Neuronal stem cell (in vitro differentiated cells): ENCODE data around the gene ADCY1.

Source experiments
- DNase-seq: peaks from one replicate; pipeline ENCODE4 v3.0.0-alpha.2; 2013; ENCODE audit warnings: low spot score
- H2AFZ ChIP-seq: one replicate; pipeline ENCODE4 v1.6.1; 2013; ENCODE audit warnings: mild to moderate bottlenecking, low read length, inconsistent platforms
- H2AK5ac ChIP-seq: 2 replicates; pipeline ENCODE4 v1.6.1; 2013; ENCODE audit warnings: low read depth, mild to moderate bottlenecking, inconsistent platforms, low read length, moderate library complexity, mixed read lengths
- H2BK120ac ChIP-seq: 2 replicates; pipeline ENCODE4 v1.6.1; 2013; ENCODE audit warnings: low read depth, mild to moderate bottlenecking, inconsistent platforms, low read length, moderate library complexity, mixed read lengths
- H2BK12ac ChIP-seq: one replicate; pipeline ENCODE4 v1.6.1; 2013; ENCODE audit warnings: low read length, inconsistent platforms
- H2BK15ac ChIP-seq: 2 replicates; pipeline ENCODE4 v1.6.1; 2013; ENCODE audit warnings: mild to moderate bottlenecking, low read length, inconsistent platforms, mixed read lengths
- H2BK5ac ChIP-seq: one replicate; pipeline ENCODE4 v1.6.1; 2013; ENCODE audit warnings: inconsistent platforms, mild to moderate bottlenecking, low read length, moderate library complexity
- H3K14ac ChIP-seq: one replicate; pipeline ENCODE4 v1.6.1; 2013; ENCODE audit warnings: low read length, inconsistent platforms
- H3K18ac ChIP-seq: 2 replicates; pipeline ENCODE4 v1.6.1; 2013; ENCODE audit warnings: low read length, inconsistent platforms
- H3K23ac ChIP-seq: 2 replicates; pipeline ENCODE4 v1.6.1; 2013; ENCODE audit warnings: low read depth, mild to moderate bottlenecking, mixed read lengths, low read length, inconsistent platforms; ENCODE audit not compliant: poor library complexity
- H3K27ac ChIP-seq: replicated peaks from 3 replicates; pipeline ENCODE4 v1.5.1; 2013; ENCODE audit warnings: low read length, inconsistent platforms
- H3K27me3 ChIP-seq, 3 experiments: 2 replicates each; pipeline ENCODE4 v1.6.1; 2013; ENCODE audit warnings: low read length in 3 of 3, mild to moderate bottlenecking in 2 of 3, inconsistent platforms in 1 of 3, low read depth in 1 of 3, mixed read lengths in 1 of 3, moderate library complexity in 1 of 3; ENCODE audit not compliant: control insufficient read depth in 3 of 3, insufficient read depth in 3 of 3
- H3K36me3 ChIP-seq, 2 donors: replicated peaks in 1 of 2; 2 replicates each; pipeline ENCODE4 v1.6.1; 2013; ENCODE audit warnings: low read length in 2 of 2; ENCODE audit not compliant: control insufficient read depth in 2 of 2, insufficient read depth in 2 of 2
- H3K4ac ChIP-seq: 2 replicates; pipeline ENCODE4 v1.6.1; 2013; ENCODE audit warnings: inconsistent platforms, mild to moderate bottlenecking, low read length, moderate library complexity
- H3K4me1 ChIP-seq, 2 donors: 1 replicate in 1 of 2; 2 replicates in 1 of 2; pipeline ENCODE4 v1.6.1; 2013; ENCODE audit warnings: low read length in 2 of 2, low read depth in 1 of 2; ENCODE audit not compliant: control insufficient read depth in 2 of 2, insufficient read depth in 1 of 2
- H3K4me2 ChIP-seq: one replicate; pipeline ENCODE4 v1.6.1; 2013; ENCODE audit warnings: mild to moderate bottlenecking, low read length, inconsistent platforms; ENCODE audit not compliant: insufficient read depth, poor library complexity, severe bottlenecking
- H3K4me3 ChIP-seq, 2 donors: 2 replicates each; pipeline ENCODE4 v1.5.1; 2013; ENCODE audit warnings: low read length in 2 of 2, mild to moderate bottlenecking in 2 of 2, inconsistent platforms in 1 of 2, moderate library complexity in 1 of 2
- H3K79me1 ChIP-seq: one replicate; pipeline ENCODE4 v1.6.1; 2013; ENCODE audit warnings: low read depth, mild to moderate bottlenecking, inconsistent platforms, low read length, moderate library complexity
- H3K9ac ChIP-seq: one replicate; pipeline ENCODE4 v1.6.1; 2013; ENCODE audit warnings: mild to moderate bottlenecking, low read depth, low read length, inconsistent platforms; ENCODE audit not compliant: poor library complexity
- H3K9me3 ChIP-seq, 2 donors: replicated peaks in 1 of 2; 2 replicates each; pipeline versions ENCODE3 to v1.6.1; 2013; ENCODE audit warnings: low read length in 2 of 2, mild to moderate bottlenecking in 2 of 2, inconsistent platforms in 1 of 2, low read depth in 1 of 2, mixed read lengths in 1 of 2, moderate library complexity in 1 of 2; ENCODE audit not compliant: control insufficient read depth in 2 of 2, insufficient read depth in 1 of 2
- H4K8ac ChIP-seq: one replicate; pipeline ENCODE4 v1.6.1; 2013; ENCODE audit warnings: low read depth, mild to moderate bottlenecking, inconsistent platforms, low read length, moderate library complexity
- H4K91ac ChIP-seq: one replicate; pipeline ENCODE4 v1.6.1; 2013; ENCODE audit warnings: low read length, low read depth, mild to moderate bottlenecking, inconsistent platforms; ENCODE audit not compliant: poor library complexity
- WGBS, 2 donors: extraction: QIAGEN DNeasy Blood & Tissue Kit; methylation state at CpG; one replicate each; pipeline ENCODE4 v1.1.7; 2013; ENCODE audit warnings: missing lambda C conversion rate in 2 of 2, mixed read lengths in 1 of 2; ENCODE audit not compliant: insufficient read length in 2 of 2, insufficient replicate concordance in 1 of 2; ENCODE audit errors: extremely low coverage in 2 of 2; 5-methylcytosine and 5-hydroxymethylcytosine counted together

ADCY1 gene

GRCh38 chr7:45692031-45692430 lies 117.9 kb downstream of the ADCY1 start:
- peak overlapping the region in 1 of 2 donors; percentile 20 for H3K4me3 ChIP-seq
- H3K23ac ChIP-seq = no peak overlapping the region
- no peaks in the 10 kb centered on the region for H3K79me1 ChIP-seq
- H2BK5ac ChIP-seq = no peak overlapping the region
- H2BK12ac ChIP-seq = no peak overlapping the region
- H3K4me1 ChIP-seq = no peaks in the 10 kb centered on the region
- no peak overlapping the region for H2AK5ac ChIP-seq
- no peak overlapping the region for H3K4me2 ChIP-seq
- no peak for DNase-seq
- H2AFZ ChIP-seq = no peak overlapping the region
- H4K91ac ChIP-seq = no peak overlapping the region
- H3K9ac ChIP-seq = no peak overlapping the region
- H3K14ac ChIP-seq = no peak overlapping the region
- H3K27me3 ChIP-seq = no peaks in the 10 kb centered on the region
- H2BK15ac ChIP-seq = no peak overlapping the region
- H3K4ac ChIP-seq = no peak overlapping the region
- H3K9me3 ChIP-seq = no peaks in the 10 kb centered on the region
- no peak overlapping the region for H3K18ac ChIP-seq
- H3K27ac ChIP-seq = no peak overlapping the region
- no peak overlapping the region for H4K8ac ChIP-seq
- WGBS, 2 donors = no CpG with 5 or more reads among the region's 3 CpGs
- H2BK120ac ChIP-seq = no peak overlapping the region
- no peaks in the 10 kb centered on the region for H3K36me3 ChIP-seq

- Histone ChIP-seq H3K14ac (no peak overlapping the region), H3K23ac (no peak overlapping the region), H3K27ac (no peak overlapping the region), H2BK12ac (no peak overlapping the region), H3K9ac (no peak overlapping the region), H3K4me2 (no peak overlapping the region), H4K91ac (no peak overlapping the region), H3K27me3 (no peaks in the 10 kb centered on the region), H3K9me3 (no peaks in the 10 kb centered on the region), H3K4me3 (no peak overlapping the region), H3K79me1 (peaks cover 2% of the 10 kb centered on the region), H3K18ac (no peak overlapping the region), H4K8ac (no peak overlapping the region), H2BK120ac (no peak overlapping the region), H2AFZ (no peak overlapping the region), H3K36me3 (no peaks in the 10 kb centered on the region), H3K4ac (no peak overlapping the region), H2AK5ac (no peak overlapping the region), H2BK5ac (no peak overlapping the region), H2BK15ac (no peak overlapping the region), H3K4me1 (no peaks in the 10 kb centered on the region)
- no peak for DNase-seq
- WGBS, 2 donors = no CpG with 5 or more reads among the region's 5 CpGs
Observed at GRCh38 chr7:45695249-45695995, 121.3 kb downstream of the ADCY1 start.

- DNase-seq = no peak
- Histone ChIP-seq H3K4me2 (no peak overlapping the region), H3K9me3 (no peaks in the 10 kb centered on the region), H3K23ac (no peak overlapping the region), H3K27me3 (no peaks in the 10 kb centered on the region), H2BK15ac (no peak overlapping the region), H3K27ac (no peak overlapping the region), H3K4me3 (no peak overlapping the region), H3K18ac (no peak overlapping the region), H2BK5ac (no peak overlapping the region), H3K9ac (no peak overlapping the region), H2AK5ac (no peak overlapping the region), H4K91ac (no peak overlapping the region), H4K8ac (no peak overlapping the region), H2BK120ac (no peak overlapping the region), H3K79me1 (peaks cover 2% of the 10 kb centered on the region), H3K4ac (no peak overlapping the region), H3K14ac (no peak overlapping the region), H3K36me3 (no peaks in the 10 kb centered on the region), H3K4me1 (no peaks in the 10 kb centered on the region), H2BK12ac (no peak overlapping the region), H2AFZ (no peak overlapping the region)
- WGBS, 2 donors = no CpG with 5 or more reads among the region's 4 CpGs
Observed at GRCh38 chr7:45696476-45696875, 122.3 kb downstream of the ADCY1 start.

GRCh38 chr7:45697576-45698136 lies 123.5 kb downstream of the ADCY1 start:
- Histone ChIP-seq H2BK5ac (no peak overlapping the region), H2BK120ac (no peak overlapping the region), H3K27me3 (no peaks in the 10 kb centered on the region), H3K9me3 (no peaks in the 10 kb centered on the region), H2BK12ac (no peak overlapping the region), H3K18ac (no peak overlapping the region), H4K8ac (no peak overlapping the region), H3K4ac (no peak overlapping the region), H3K4me3 (no peak overlapping the region), H3K9ac (no peak overlapping the region), H2AFZ (no peak overlapping the region), H4K91ac (no peak overlapping the region), H3K79me1 (peaks cover 2% of the 10 kb centered on the region), H3K4me2 (no peak overlapping the region), H3K23ac (no peak overlapping the region), H3K36me3 (no peaks in the 10 kb centered on the region), H2BK15ac (no peak overlapping the region), H3K14ac (no peak overlapping the region), H2AK5ac (no peak overlapping the region), H3K27ac (no peak overlapping the region), H3K4me1 (no peaks in the 10 kb centered on the region)
- no CpG with 5 or more reads among the region's 5 CpGs for WGBS, 2 donors
- DNase-seq = no peak
